HG03066 (cell line): Measurements from ENCODE around the gene DYNC1I1.

ENCODE experiments used
- ATAC-seq: cut with Tn5 transposase; IDR thresholded peaks from one replicate; pipeline ENCODE4 v1.9.1; 2021; ENCODE audit warnings: low read depth; ENCODE audit not compliant: unreplicated experiment

The DYNC1I1 gene

GRCh38 chr7:96005271-96005670 lies 232.9 kb downstream of the DYNC1I1 start:
- ATAC-seq: no peak

- ATAC-seq: no peak
Observed at GRCh38 chr7:96009148-96009547, 236.8 kb downstream of the DYNC1I1 start.

- no peak for ATAC-seq
Observed at GRCh38 chr7:96013836-96014235, 241.5 kb downstream of the DYNC1I1 start.

- ATAC-seq: no peak
Observed at GRCh38 chr7:96014617-96015016, 242.3 kb downstream of the DYNC1I1 start.

GRCh38 chr7:96016056-96016586 lies 243.8 kb downstream of the DYNC1I1 start:
- ATAC-seq: no peak

GRCh38 chr7:96016735-96017134 lies 244.4 kb downstream of the DYNC1I1 start:
- ATAC-seq: no peak

GRCh38 chr7:96017877-96018276 lies 245.5 kb downstream of the DYNC1I1 start:
- no peak for ATAC-seq

GRCh38 chr7:96021568-96021967 lies 249.2 kb downstream of the DYNC1I1 start:
- ATAC-seq: no peak

GRCh38 chr7:96023387-96023786 lies 251.0 kb downstream of the DYNC1I1 start:
- no peak for ATAC-seq

GRCh38 chr7:96026010-96026409 lies 253.7 kb downstream of the DYNC1I1 start:
- no peak for ATAC-seq

- no peak for ATAC-seq
Observed at GRCh38 chr7:96026611-96027010, 254.3 kb downstream of the DYNC1I1 start.

- ATAC-seq: no peak
Observed at GRCh38 chr7:96028729-96029128, 256.4 kb downstream of the DYNC1I1 start.

- ATAC-seq: no peak
Observed at GRCh38 chr7:96033009-96033598, 260.8 kb downstream of the DYNC1I1 start.

GRCh38 chr7:96034940-96035727 lies 262.8 kb downstream of the DYNC1I1 start:
- ATAC-seq: no peak

GRCh38 chr7:96040250-96040772 lies 268.0 kb downstream of the DYNC1I1 start:
- no peak for ATAC-seq

- ATAC-seq: no peak
Observed at GRCh38 chr7:96041171-96041570, 268.8 kb downstream of the DYNC1I1 start.

- ATAC-seq: no peak
Observed at GRCh38 chr7:96045181-96045580, 272.8 kb downstream of the DYNC1I1 start.

GRCh38 chr7:96045919-96046318 lies 273.6 kb downstream of the DYNC1I1 start:
- ATAC-seq: no peak

- ATAC-seq: no peak
Observed at GRCh38 chr7:96052289-96052688, 279.9 kb downstream of the DYNC1I1 start.

GRCh38 chr7:96052860-96053470 lies 280.6 kb downstream of the DYNC1I1 start:
- ATAC-seq: no peak

- ATAC-seq: no peak
Observed at GRCh38 chr7:96055717-96056116, 283.4 kb downstream of the DYNC1I1 start.
